Activated CD8-positive, alpha-beta memory T cell treated with anti-CD3 and anti-CD28 coated beads for 4 hours (primary cell): Measurements from ENCODE around the gene NAGPA.
A peak's percentile ranks its signal among the peaks of the same experiment; 100 is the strongest.
"Not testable (repeated sequence)": the region's sequence is repeated elsewhere in the genome, so short reads cannot be mapped to it uniquely, and the experiment has no call there.

ENCODE experiments used
- DNase-seq, 2 donors: peaks; one replicate each; pipeline ENCODE4 v3.0.0-alpha.2; 2020; ENCODE audit warnings: low read depth in 2 of 2

Gene NAGPA

DNA sequence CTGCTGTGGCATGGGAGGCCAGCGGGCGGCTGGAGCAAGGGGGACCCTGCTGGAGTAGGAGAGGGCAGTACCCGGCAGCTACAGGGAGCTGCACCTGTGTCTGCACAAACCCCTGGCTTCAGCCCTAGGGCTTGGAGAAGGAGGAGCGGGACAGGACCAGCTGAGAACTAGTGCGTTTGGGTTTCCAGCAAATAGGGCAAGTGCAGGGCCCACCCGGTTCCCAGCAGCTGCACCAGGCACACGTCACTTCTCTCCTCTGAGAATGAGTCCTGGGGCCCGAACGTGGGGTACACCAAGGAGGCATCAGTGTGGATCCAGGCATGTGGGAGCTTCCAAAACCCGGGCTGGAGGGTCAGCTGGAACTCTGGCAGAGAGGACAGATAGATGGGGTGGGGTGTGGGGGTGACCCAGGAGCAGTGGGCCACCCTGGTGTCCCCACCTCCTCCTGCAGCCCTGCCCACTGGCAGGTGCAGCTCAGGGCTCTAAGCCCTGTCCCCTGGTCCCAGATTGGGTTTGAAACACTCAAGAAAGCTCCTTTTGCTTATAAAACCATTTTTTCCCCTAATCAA lies 26.4 kb upstream of the NAGPA start:
- no peak for DNase-seq

DNA sequence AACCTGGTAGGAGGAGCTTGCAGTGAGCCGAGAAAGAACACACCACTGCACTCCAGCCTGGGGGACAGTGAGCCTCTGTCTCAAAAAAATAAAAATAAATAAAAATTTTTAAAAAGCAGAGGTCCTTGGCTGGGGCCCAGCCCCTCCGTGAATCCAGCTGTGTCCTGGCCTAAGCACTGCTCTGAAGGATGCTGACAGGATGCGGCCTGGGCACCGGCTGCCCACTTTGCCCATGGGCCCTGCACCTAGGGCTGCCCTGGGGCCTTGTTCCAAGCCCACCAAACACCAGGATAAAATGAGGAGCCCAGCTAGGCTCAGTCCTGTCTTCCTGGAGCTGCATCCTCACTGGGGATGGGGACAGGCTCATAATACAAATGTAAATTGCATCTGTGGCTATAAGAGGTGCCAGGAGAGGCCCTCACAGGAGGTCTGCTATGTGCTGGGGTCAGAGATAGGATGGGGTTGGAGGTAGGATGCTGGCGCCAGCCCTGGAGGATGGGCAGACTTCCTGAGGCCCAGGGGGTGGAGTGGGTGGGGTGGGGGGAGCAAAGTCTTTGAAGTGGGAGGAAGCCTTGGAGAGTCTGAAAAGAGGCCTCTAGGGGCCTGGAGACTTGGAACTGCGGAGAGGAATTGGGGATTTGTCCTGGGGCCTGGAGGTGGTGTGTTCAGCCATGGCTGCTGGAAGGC lies 25.8 kb upstream of the NAGPA start:
- DNase-seq = no peak

DNA sequence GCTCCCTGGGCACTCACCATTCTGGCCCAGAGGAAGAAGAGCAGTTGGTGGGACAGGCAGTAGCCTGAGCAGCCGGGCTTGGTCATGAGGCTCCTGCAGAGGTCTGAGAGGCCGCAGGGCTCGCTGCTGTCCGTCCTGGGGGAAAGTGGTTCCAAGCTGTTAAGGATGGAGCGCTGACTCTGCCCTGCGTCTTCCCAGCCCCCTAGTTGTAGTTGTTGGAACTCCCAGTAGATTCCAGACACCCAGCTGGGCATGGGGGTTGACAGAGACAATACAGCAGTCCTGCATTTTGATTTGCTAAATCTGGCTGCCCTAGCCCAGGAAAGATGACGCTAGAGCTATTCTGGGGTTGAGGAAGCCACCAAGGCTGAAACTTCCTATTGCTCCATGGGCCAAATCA lies 24.7 kb upstream of the NAGPA start:
- DNase-seq = no peak

DNA sequence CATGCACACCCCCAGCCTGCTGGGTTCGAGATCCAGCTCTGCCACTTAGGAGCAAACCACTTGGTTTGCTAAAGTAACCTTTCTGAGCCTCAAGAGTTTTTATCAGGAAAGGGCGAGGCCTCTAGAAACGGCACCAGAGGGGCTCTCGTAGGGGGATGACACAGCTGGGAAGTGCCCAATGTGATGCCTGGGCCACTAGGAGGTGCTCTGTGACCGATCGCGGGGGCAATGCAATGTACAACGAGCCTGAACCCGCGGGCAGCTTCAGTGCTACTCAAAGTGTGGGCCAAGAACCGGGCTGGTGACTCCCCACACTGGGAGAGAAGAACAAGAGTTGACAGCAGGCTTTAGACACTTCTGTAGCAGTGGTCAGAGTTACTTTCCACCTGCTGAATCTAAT lies 22.6 kb upstream of the NAGPA start:
- peak in 1 of 2 donors; percentile 14 for DNase-seq

DNA sequence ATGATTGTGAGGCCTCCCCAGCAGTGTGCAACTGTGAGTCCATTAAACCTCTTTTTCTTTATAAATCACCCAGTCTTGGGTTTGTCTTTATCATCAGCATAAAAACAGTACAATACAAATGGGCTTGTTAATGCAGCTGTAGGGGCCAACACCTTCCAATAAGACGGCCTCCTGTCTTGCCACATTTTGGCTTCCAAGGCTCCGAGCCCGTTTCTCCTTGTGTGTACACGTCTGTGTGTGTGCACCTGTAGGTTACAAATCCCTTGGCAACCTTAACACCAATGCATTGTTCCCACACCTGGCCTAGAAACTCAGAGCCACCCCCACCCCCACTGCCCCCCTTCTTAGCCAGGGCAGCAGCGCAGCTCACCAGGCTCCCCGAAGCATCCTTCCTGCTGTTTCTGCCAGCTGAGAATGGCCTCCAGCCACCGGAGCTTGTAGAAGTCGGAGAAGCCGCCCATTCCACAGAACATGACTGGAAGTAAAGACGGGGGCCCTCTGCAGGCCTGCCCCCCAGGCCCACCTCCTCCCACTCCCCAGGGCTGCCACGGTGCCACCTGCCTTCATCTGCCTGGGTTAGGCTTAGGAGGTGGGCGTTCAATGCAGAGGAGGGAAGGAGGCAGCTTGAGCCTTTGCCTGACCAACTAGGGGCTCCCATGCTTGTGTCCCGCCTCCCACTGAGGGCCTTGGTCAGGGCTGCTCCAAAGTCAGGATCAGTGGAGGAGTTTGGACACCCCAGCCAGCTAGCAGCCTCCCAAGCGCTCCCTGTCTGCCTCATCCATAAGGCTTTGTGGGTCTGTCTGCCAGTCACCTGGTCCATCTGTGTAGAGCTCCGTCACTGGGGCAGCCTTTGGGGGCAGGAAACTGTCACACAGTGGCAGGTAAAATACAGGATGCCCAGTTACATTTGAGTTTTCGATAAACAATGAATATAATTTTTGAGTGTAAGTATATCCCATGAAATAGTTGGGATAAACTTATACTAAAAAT lies 21.4 kb upstream of the NAGPA start:
- DNase-seq = no peak

DNA sequence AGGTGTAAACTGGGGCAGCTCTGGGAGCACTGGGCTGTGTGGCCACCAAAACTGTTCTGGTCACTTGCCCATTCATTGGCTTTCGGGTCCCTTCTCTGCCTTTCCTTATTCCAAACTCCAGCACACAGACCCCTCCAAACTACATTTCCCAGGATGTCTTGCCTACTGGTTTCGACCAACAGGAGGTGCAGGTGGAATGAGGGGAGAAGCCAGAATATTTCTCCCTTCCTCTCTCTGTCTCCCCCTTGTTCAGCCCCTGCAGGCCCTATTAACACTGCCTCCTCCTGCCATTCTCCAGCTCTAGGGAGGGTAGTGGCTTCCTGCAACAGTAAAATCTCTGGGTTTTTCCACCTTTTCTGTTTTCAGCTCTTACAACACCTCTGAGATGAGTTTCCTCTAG lies 13.2 kb upstream of the NAGPA start:
- no peak for DNase-seq

DNA sequence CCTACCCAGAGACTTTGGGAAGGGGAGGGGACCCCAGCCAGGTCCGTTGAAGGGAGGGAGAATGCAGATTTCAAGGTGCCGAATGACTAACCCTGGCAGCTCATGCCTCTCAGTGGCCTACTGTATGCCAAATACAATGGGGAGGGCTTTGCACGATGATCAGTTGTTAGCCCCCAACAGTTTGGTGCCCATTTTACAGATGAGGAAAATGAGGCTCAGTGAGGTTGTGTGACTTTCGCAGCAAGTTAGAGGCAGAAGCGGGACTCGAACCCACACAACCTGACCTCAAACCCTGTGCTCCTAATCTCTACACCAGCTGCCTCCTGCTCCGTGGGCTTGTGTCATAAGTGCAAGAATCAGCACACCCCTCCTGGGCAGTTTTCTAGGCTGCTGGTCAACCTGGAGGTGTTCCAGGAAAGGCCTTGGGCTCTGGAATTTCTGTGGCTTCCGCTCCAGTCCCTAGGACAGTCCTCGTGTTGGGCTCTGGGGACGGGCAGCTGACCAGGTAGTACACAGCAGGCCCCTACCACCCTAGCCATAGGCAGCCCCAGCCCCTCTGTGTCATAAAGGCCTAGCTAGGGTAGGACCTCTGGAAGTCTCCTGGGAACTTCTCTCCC lies 11.9 kb upstream of the NAGPA start:
- no peak for DNase-seq

DNA sequence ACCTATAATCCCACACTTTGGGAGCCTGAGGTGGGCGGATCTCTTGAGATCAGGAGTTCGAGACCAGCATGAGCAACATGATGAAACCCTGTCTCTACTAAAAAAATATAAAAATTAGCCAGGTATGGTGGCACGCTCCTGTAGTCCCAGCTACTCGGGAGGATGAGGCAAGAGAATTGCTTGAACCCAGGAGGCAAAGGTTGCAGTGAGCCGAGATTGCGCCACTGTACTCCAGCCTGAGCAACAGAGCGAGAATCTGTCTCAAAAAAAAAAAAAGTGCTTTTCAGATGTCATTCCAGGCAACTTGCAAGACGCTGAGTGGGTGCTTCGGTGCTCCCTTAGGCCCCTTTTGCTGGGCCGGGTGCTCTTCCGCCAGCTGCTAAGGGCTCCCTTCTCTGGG lies 10.8 kb upstream of the NAGPA start:
- not testable (repeated sequence) for DNase-seq

DNA sequence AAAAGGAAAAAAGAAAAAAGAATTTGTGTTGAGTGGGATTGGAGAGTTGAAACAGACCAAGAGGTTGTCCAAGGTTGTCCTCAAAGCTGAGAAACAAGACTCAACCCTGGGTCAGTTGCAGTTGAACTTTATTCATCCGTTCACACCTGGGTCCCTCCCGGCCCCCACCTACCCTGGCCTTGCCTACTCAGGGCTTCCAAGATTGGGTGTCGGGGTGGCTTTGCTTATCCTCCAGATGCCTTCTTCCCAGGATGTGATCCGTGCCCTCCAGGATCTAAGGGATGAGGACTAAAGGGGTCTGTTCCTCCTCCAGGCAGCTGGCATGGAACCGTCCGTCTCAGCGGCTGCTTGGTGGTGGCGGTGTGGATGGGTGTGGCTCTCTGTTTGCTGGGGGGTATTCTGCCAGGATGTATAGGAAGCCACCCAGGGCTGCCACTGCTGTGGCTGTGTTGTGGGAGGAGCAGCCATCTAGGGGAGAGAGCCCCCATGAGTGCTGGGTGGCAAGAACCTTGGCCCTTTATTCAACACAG lies 10.3 kb upstream of the NAGPA start:
- DNase-seq = no peak

DNA sequence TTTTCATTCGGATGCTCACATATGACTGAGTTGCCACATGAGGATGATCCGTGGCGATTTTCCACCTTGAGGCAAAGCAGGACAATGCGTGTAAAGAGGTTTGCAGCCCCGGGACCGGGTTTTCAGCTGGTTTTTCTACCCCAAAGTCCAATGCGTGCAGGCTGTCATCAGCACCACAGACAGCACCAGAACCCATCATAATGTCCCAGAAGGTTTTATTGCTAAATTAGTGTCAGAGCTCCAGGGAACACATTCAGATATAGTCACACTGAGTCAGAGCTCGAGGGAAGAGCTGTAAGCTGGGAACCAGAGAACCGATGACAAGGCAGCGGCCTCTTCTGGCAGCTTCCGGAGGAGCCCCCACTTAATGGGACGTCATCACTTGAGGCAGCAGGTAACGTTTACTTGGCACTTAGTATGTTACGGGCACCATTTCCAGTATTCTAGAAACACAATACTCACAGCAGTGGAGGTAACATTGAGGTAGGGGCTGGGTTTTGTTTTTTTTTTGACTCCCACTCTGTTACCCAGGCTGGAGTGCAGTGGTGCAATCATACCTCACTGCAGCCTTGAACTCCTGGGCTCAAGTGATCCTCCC lies 8.9 kb upstream of the NAGPA start:
- DNase-seq = no peak

DNA sequence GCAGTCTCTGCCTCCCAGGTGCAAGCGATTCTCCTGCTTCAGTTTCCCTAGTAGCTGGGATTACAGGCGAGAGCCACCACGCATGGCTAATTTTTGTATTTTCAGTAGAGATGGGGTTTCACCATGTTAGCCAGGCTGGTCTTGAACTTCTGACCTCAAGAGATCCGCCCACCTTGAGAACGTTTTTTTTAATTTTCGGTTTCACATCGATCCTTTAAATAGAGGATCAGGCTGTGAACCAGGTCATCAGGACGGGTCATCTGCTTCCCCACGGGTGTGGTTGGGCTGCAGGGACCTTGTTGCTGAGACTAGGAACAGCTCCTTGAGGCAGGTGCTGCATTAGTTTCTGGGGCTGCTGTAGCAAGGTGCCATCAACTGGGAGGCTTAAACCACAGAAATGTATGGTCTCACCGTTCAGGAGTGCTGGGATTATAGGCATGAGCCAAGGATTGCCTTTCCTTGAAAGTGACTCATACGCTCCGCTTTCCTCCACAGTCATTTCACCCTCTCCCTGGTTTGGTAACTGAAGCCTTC lies 7.9 kb upstream of the NAGPA start:
- DNase-seq = no peak

DNA sequence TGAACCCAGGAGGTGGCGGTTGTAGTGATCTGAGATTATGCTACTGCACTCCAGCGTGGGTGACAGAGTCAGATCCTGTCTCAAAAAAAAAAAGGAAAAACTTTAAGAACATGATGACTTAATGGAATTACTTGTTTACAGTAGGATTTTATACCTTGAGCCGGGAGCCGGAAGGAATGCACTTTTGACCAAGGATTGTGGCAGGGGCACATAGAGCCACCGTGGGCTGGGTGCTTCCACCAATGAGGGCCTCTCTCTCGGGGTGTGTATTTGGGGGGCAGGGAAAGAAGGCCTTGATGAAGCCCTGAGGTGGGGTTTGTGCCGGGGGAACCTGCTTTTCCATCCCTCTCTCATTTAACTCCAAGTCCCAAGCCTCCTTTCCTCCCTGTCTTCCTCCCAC lies 6.7 kb upstream of the NAGPA start:
- no peak for DNase-seq

DNA sequence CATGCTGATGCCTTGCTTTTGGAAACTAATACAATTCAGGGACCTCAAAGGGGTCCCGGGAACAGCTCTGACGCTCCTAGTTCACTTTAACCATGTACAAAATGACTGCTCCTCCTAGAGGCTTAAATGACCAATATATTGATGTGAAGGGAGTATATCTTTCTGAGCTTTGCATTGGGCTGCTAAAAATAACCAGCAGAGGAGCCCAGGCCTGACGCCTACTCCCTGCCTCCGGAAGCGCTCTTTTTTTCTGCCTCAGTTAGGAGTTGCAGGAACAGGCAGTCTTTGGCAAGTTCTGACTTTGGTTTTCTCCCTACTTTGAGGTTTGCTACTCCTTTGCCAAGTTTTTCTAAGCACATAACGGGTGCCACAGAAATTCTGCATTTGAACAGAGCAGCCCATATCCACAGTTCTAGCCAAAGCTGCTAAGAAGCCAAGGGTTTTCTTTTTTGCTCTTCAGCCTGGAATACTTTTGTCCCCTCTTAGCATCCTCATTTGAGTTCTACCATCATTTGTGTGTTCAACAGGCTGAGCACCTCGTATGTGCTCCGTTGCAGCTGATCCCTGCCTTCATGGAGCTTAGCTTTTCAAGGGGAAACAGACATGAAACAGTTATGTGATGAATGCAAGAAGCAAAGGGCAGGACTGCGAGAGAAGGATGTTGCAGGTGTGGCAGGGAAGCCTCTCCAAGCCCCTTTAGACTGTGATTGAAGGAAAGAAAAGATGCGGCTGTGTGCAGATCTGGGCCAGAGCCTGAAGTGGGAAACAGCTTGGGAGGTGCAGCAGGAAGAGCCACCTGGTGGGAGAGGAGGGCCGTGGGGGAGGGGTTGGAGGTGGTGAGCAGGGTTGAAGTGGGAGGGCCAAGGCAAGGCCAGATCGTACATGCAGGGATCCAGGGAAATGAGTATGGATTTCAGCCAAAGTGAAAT lies 2.8 kb upstream of the NAGPA start:
- DNase-seq = no peak

DNA sequence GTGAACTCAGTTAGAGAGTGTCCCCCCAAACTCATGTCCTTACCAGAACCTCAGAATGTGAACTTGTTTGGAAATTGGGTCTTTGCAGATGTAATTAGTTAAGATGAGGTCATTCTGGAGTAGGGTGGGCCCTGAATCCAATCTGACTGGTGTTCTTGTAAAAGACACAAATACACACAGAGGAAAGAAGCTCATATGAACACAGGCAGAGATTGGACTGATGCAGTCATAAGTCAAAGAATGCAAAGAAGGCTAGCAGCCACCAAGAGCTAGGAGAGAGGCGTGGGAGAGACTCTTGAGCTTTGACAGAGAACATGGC lies 2.1 kb upstream of the NAGPA start:
- DNase-seq = no peak

DNA sequence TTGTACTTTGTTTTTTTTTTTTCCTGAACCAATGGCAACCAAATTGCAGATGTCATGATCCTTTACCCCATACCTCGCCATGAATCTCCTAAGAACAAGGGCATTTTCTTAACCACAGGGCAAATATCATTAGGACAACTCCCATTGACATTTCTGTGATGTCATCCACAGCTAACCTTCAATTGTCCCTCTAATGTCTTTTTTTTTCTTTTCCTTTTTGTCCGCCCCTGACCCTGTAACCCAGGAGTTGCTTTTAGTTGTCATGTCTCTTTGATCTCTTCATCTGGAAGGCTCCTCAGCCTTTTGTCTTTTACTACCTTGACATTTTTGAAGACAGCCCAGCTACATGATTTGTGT lies 410 bp upstream of the NAGPA start:
- no peak for DNase-seq

DNA sequence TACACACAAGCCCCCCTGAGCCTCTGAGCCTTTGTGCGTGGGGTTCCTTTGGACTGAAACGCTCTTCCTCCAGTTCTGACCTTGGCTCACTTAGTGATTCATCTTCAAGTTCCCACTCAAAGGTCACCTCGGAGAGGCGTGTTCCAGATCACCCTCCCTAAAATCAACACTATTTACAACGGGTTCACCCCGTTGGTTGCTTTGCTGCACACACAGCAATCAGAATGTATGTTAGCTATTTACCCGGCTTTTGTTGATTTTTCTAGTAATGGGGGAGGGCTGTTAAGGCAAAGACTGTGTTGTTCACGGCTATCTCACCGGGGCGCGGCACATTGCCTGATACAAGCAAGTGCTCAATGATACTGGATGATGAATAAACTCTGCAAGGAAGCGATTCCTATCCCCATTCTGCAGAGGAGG lies 977 bp downstream of the NAGPA start:
- no peak for DNase-seq

DNA sequence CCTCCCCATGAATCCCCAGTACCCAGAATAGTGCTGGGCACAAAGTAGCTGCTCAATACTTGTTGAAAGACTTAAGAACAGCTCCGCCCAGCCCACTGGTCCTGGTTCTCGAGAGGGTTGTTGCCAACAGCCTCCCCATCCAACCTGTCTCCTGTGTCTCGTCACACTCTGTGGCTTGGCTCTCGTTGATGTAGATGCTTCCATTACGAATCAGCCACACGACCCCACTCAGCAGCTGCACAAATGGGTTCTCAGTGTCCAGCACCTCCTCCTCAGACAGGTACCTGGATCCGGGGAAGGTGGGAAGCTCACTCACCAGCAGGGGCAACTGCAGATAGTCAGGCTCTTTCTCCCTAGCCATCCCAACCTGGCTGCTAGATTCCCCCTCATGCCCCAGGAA lies 2.1 kb downstream of the NAGPA start:
- no peak for DNase-seq

DNA sequence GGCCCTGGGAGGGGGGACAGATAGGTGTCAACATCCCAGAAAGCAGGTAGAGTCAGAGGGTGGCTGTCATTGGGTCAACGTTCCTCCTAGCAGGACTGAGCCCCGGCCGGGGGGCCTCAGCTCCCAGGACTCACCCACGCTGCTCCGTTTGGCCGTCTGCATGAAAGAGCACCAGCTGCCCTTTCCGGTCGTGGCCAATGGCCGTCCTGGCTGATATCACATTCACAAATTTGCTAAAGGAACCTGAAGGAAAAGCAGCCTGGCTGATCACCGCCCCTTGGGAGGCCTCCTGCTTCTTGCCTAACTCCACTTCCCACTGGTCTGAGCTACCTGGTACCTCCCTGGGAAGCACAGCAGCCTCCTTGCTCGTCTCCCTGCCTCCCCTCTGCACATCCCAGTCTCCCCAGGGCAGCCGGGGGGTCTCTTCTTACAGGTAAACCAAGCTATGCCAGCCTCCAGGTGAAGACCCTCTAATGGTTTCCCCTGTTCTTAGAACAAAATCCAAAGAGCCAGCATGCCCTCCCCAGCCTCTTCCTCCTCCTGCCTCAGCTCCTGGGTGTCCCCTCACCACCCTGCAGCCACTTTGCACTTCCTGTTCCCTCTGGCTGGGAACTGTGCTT lies 3.4 kb downstream of the NAGPA start:
- DNase-seq = no peak

DNA sequence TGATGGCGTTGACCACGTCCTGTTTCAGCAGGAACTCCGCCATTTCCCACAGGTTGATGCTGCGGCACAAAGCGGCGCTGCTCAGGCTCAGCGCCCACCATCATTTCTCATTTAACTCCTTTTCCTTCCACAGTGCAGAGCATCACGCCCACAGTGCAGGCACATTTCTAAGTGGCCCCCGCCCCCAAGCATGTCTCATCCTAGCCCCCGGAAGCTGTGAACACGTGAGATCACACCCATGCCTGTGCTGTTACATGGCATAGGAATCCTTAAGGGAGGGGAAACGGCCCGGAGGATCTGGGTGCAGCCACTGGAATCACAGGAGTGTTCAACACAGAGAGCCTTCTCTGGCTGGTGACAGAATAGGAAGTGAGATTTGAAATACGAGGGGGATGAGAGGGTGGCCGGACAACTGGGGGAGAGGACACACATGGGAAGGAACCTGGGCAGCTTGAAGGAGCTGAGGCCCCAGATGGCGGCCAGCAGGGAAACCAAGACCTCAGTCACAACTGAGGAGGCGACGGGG lies 4.7 kb downstream of the NAGPA start:
- DNase-seq = no peak
